HG03520 (cell line): Measurements from ENCODE around the gene PLCB3.

Experiments used
- ATAC-seq: cut with Tn5 transposase; IDR thresholded peaks from one replicate; pipeline ENCODE4 v1.9.1; 2021; ENCODE audit warnings: mild to moderate bottlenecking, moderate library complexity; ENCODE audit not compliant: unreplicated experiment

The PLCB3 gene

GRCh38 chr11:64265176-64266160, 14.1 kb downstream of the PLCB3 start:
- no peak for ATAC-seq

- no peak for ATAC-seq
Measured at GRCh38 chr11:64266339-64266738, 15.0 kb downstream of the PLCB3 start.

- ATAC-seq = no peak
Measured at GRCh38 chr11:64267207-64267945, 16.0 kb downstream of the PLCB3 start.

- no peak for ATAC-seq
Measured at GRCh38 chr11:64268025-64268892, 16.9 kb downstream of the PLCB3 start.

GRCh38 chr11:64268893-64269539, 17.7 kb downstream of the PLCB3 start:
- ATAC-seq = no peak

GRCh38 chr11:64269540-64270220, 18.4 kb downstream of the PLCB3 start:
- ATAC-seq = peak; percentile 47

GRCh38 chr11:64275031-64275800, 23.9 kb downstream of the PLCB3 start:
- no peak for ATAC-seq

- ATAC-seq = no peak
Measured at GRCh38 chr11:64275841-64276240, 24.5 kb downstream of the PLCB3 start.

GRCh38 chr11:64276653-64277431, 25.5 kb downstream of the PLCB3 start:
- no peak for ATAC-seq

GRCh38 chr11:64278576-64279190, 27.4 kb downstream of the PLCB3 start:
- ATAC-seq = no peak

- no peak for ATAC-seq
Measured at GRCh38 chr11:64281957-64282770, 30.8 kb downstream of the PLCB3 start.

- no peak for ATAC-seq
Measured at GRCh38 chr11:64283092-64283491, 31.8 kb downstream of the PLCB3 start.

GRCh38 chr11:64284048-64284961, 33.0 kb downstream of the PLCB3 start, which contains the start of gene BAD:
BAD (minus strand) TSS chr11:64284665; CDS start chr11:64284368, 297 bp downstream.
- ATAC-seq = peak; percentile 64

- ATAC-seq = peak; percentile 54
Measured at GRCh38 chr11:64284962-64285884, 33.9 kb downstream of the PLCB3 start, which contains the start of gene GPR137. GPR137 (plus strand) TSS chr11:64285848; CDS start chr11:64286525, 677 bp downstream.
